NCI-H187 treated with DMSO at 0.1 percent for 48 hours (cell line): ENCODE results near the gene ZHX3.
"Not testable (repeated sequence)": the region's sequence is repeated elsewhere in the genome, so short reads cannot be mapped to it uniquely, and the experiment has no call there.

Experiments
- DNase-seq: peaks from one replicate; lab custom pipeline; 2025; lab: John Stamatoyannopoulos, UW

ZHX3 gene

GRCh38 chr20:41134362-41135186 is 183.0 kb downstream of the ZHX3 start:
- no peak for DNase-seq

- no peak for DNase-seq
Observed at GRCh38 chr20:41133709-41134361, 183.7 kb downstream of the ZHX3 start.

- DNase-seq: not testable (repeated sequence)
Observed at GRCh38 chr20:41132388-41132775, 185.1 kb downstream of the ZHX3 start.

GRCh38 chr20:41131594-41132387 is 185.7 kb downstream of the ZHX3 start:
- no peak for DNase-seq
